UCSD-AML1 (cell line): ENCODE measurements around the gene PTGS2.
A peak's percentile ranks its signal among the peaks of the same experiment; 100 is the strongest.
"Not testable (repeated sequence)": the region's sequence is repeated elsewhere in the genome, so short reads cannot be mapped to it uniquely, and the experiment has no call there.

Experiments
- DNase-seq: peaks from one replicate; lab custom pipeline; 2025; ENCODE audit not compliant: unreplicated experiment; lab: John Stamatoyannopoulos, UW

The PTGS2 gene

GRCh38 chr1:186670297-186671135 is 9.7 kb downstream of the PTGS2 start:
- no peak for DNase-seq

DNA sequence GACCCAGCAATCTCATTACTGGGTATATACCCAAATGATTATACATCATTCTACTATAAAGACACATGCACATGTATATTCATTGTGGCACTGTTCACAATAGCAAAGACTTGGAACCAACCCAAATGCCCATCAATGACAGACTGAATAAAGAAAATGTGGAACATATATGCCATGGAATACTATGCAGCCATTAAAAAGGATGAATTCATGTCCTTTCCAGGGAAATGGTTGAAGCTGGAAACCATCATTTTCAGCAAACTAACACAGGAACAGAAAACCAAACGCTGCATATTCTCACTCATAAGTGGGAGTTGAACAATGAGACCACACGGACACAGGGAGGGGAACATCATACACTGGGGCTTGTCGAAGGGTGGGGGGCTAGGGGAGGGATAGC is 10.4 kb downstream of the PTGS2 start:
- DNase-seq = not testable (repeated sequence)

GRCh38 chr1:186664217-186664616 is 16.0 kb downstream of the PTGS2 start:
- DNase-seq = not testable (repeated sequence)

DNA sequence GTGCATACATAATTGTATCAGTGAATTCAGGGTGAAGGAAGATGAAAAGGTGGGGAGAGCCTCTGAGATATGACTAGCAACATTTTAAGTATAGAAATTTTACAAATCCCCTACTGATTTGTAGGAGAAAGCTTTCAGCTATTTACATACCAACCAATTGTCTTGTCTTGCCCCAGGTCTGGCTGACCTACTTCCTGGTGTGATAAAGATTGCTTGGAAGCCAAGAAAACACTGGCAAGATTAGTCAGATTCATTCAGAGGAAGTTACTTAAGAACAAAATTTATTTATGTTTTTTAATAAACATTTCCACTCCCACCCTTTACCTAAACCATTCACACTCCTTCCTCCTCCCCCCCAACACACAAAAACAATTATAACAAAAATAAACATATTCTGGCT is 17.5 kb downstream of the PTGS2 start:
- no peak for DNase-seq

DNA sequence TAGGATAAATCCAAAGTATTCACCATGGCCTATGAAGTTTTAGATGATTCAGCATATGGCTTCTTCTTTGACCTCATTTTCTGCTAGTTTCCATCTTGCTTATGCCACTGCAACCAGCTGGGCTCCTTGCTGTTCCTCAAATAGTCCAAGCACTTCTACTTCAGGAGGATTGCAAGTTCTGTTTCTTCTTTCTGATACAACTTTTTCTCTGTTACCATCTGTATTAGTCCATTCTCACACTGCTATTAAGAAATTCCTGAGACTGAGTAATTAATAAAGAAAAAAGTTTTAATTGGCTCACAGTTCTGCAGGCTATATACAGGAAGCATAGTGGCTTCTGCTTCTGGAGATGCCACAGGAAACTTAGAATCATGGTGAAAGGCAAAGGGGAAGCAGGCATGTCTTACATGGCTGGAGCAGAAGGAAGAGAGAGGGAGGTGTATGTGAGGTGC is 20.3 kb downstream of the PTGS2 start:
- no peak for DNase-seq

- DNase-seq = no peak
Observed at GRCh38 chr1:186658999-186659398, 21.2 kb downstream of the PTGS2 start.

- DNase-seq = no peak
Observed at GRCh38 chr1:186657481-186657880, 22.7 kb downstream of the PTGS2 start.

DNA sequence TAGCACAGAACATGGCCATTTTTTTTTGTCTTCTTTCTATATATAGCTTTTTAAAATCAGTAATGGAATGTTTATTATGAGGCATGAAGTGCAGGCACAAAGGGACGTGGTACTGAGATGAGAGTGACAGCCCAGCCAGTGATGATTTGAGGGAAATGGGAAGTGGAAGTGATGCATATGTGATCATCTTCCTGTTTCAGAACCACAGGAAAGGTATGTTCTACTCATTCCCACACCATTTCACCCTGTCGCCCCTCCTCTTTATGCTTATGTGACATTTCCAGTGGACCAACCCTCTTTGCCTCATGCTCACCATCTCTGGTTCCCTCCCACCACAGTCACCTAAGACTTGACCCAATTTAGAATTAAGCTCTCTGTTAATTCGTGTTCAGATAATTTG is 24.3 kb downstream of the PTGS2 start:
- DNase-seq = peak; percentile 13

- DNase-seq = no peak
Observed at GRCh38 chr1:186654741-186655140, 25.5 kb downstream of the PTGS2 start.

- DNase-seq = no peak
Observed at GRCh38 chr1:186653312-186653711, 26.9 kb downstream of the PTGS2 start.

- DNase-seq = no peak
Observed at GRCh38 chr1:186648613-186649012, 31.6 kb downstream of the PTGS2 start.

DNA sequence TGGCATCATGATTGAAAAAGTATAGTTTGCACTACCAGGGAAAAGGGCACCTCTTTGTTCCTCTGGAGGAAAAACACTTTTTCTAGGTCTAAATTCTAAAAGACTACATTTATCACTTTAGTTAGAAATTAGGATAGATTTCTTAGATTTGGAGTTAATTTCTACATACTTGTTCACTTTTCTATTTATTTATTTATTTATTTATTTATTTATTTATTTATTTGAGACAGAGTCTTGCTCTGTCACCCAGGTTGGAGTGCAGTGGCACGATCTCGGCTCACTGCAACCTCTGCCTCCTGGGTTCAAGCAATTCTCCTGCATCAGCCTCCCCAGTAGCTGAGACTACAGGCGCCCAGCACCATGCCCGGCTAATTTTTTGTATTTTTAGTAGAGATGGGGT is 32.2 kb downstream of the PTGS2 start:
- DNase-seq = not testable (repeated sequence)

- no peak for DNase-seq
Observed at GRCh38 chr1:186643614-186644013, 36.6 kb downstream of the PTGS2 start.

- DNase-seq = not testable (repeated sequence)
Observed at GRCh38 chr1:186637567-186637966, 42.7 kb downstream of the PTGS2 start.

DNA sequence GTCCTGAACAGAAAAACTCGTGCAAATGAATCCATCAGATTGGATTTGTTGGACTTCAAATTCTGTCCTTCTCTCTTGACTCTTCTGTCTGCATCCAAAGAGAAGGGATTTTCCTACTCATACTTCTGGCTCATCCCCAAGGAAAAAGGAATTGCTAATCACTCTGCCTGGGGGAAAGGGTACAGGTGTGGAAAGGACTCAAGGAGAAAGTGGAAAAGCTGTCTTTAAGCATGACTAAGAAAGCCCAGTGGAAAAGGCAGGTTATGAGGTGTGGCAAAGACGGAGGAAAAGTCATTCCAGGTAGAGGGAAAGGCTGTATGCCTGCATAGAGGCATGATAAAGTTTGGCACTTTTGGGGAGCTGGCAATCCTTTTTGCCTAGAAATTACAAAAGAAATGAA is 43.4 kb downstream of the PTGS2 start:
- no peak for DNase-seq

GRCh38 chr1:186634511-186634910 is 45.7 kb downstream of the PTGS2 start:
- DNase-seq = no peak

DNA sequence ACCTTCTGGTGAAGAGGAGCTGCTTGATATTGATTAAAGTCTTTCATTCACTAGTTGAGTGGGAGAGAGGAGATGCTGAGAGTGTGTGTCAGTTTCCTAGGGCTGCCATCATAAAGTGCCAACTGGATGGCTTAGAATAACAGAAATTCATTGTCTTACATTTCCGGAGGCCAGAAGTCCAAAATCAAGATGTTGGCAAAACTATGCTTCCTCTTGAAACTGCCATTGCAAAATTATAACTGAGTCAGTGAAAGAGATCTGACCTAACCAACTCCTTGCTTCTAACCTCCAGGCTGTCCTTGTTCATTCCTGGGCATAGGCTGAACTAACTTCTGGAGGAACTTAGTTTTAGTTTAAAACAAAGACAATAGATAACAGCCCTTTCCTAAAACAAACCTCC is 47.1 kb downstream of the PTGS2 start:
- DNase-seq = no peak

- DNase-seq = no peak
Observed at GRCh38 chr1:186629341-186629740, 50.9 kb downstream of the PTGS2 start.

DNA sequence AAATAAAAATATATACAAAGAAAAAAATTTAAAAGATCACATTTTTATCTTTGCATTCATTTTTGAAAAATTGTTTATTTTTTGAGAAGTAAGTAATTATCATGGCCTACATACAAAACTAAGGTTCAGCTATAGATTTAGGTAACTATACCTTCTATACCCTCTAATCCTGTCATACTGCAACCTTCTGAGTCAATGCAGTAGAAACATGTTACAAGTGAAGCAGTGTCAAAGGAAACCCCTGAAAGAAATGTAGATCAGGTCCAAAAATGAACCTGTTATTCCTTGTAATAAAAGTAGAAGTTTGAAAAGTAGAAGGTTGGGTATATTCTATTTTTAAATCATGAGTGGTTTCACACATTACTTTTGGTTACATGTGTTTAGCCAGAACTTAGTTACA is 51.3 kb downstream of the PTGS2 start:
- no peak for DNase-seq

DNA sequence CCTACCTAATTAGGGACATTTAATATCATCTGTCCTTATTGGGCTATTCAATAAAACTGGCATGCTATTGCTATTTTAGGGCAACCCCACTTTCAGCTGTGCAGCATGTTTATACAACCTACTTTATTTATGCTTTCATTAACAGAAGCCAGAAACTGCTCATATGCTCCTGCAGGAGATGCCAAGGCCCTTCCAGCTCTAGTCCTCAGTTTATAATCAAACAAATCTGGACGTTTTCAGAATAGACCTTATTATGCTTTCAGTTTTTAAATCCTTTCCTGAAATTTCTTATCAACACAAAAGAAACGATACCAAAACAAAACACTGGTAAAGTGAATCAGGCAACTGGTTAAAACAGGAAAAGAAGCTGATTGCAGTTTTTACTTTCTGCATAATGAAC is 53.2 kb downstream of the PTGS2 start:
- DNase-seq = no peak

DNA sequence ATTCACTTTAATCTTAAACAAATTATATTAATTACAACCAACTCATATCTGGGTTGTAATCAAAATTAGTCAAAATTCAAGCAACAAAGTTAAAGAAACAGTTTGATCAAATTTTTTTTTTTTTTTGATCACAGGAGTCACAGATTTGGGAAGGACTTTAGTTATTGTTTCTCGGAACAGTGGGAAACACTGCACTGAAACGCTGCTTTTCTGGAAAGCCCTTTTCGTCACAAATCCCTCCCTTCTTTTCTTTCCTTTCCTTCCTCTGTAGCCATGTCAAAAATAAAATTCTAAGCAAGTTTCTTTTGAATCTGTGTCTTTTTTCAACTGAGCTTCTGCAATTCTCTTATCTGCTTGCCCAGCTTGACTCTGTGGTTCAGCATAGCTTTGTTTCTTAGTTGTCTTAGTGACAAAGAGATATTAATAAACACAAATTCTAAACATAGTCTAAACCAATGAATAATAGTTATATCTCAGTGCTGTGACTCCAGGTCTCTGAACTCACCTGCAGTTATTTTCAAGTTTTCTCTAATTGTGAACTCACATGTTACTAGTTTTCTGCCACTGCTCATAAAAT is 53.8 kb downstream of the PTGS2 start:
- no peak for DNase-seq

- peak; percentile 10 for DNase-seq
Observed at GRCh38 chr1:186623551-186623950, 56.7 kb downstream of the PTGS2 start.
